ENCODE data around the gene ATP5F1E.

- TF ChIP-seq CTCF (IDR thresholded peaks at IDR 0.05) (no peak), POLR2A (IDR thresholded peaks at IDR 0.05) (no peak)
Measured at GRCh38 chr20:59023616-59024015, 8.5 kb downstream of the ATP5F1E start.

All from lower leg skin (tissue), 3 donors.